ENCODE data around the gene KCNQ1OT1. TPM values are rescaled to one million over a fixed set of nuclear protein-coding genes. Genes with fewer than 3 reads are reported as not detected.

The KCNQ1OT1 gene
- polyA plus RNA-seq, 1 of the 3 experiments (the other 2 are of a cell fraction) = 0.03 TPM

- Histone ChIP-seq H3K4me3 (ENCODE audit: low read depth in 2 of 2, low read length in 1 of 2) (no peak overlapping the region), H4K20me1 (ENCODE audit: insufficient read depth) (no peaks in the 10 kb centered on the region), H3K27me3 (ENCODE audit: insufficient read depth) (no peaks in the 10 kb centered on the region), H3K4me1 (ENCODE audit: control insufficient read depth in 1 of 2, insufficient read depth in 2 of 2, low read depth in 1 of 2, low read length in 1 of 2) (peaks cover 0 to 17% of the 10 kb centered on the region in 2 experiments; a peak in 1 of 4 replicates), H3K9ac (no peak overlapping the region), H3K9me3 (no peaks in the 10 kb centered on the region), H3K79me2 (ENCODE audit: insufficient read depth) (no peaks in the 10 kb centered on the region), H3K4me2 (no peak overlapping the region), H3K36me3 (replicated peaks in 1 of 2; ENCODE audit: control insufficient read depth in 1 of 2, insufficient read depth in 2 of 2, low read length in 1 of 2) (no peaks in the 10 kb centered on the region), H3F3A (replicated peaks; ENCODE audit: insufficient read depth) (no peaks in the 10 kb centered on the region), H3K27ac (ENCODE audit: low read depth in 2 of 2, low read length in 1 of 2) (no peak overlapping the region), H3K9me2 (no peaks in the 10 kb centered on the region), H2AFZ (ENCODE audit: low read depth) (no peak overlapping the region)
- TF ChIP-seq MAX (IDR thresholded peaks at IDR 0.05; ENCODE audit: low read depth) = no peak
- TF ChIP-seq NFIC (IDR thresholded peaks at IDR 0.05; ENCODE audit: borderline replicate concordance) = no peak
- TF ChIP-seq, protein P1, sequence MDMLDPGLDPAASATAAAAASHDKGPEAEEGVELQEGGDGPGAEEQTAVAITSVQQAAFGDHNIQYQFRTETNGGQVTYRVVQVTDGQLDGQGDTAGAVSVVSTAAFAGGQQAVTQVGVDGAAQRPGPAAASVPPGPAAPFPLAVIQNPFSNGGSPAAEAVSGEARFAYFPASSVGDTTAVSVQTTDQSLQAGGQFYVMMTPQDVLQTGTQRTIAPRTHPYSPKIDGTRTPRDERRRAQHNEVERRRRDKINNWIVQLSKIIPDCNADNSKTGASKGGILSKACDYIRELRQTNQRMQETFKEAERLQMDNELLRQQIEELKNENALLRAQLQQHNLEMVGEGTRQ (IDR thresholded peaks at IDR 0.05; ENCODE audit: borderline replicate concordance, low read depth, low read length) = no peak
- TF ChIP-seq YY1 (IDR thresholded peaks at IDR 0.05; ENCODE audit: low read depth) = no peak
- TF ChIP-seq RAD21 (IDR thresholded peaks at IDR 0.05; ENCODE audit: low read length) = no peak
- TF ChIP-seq, protein P2, sequence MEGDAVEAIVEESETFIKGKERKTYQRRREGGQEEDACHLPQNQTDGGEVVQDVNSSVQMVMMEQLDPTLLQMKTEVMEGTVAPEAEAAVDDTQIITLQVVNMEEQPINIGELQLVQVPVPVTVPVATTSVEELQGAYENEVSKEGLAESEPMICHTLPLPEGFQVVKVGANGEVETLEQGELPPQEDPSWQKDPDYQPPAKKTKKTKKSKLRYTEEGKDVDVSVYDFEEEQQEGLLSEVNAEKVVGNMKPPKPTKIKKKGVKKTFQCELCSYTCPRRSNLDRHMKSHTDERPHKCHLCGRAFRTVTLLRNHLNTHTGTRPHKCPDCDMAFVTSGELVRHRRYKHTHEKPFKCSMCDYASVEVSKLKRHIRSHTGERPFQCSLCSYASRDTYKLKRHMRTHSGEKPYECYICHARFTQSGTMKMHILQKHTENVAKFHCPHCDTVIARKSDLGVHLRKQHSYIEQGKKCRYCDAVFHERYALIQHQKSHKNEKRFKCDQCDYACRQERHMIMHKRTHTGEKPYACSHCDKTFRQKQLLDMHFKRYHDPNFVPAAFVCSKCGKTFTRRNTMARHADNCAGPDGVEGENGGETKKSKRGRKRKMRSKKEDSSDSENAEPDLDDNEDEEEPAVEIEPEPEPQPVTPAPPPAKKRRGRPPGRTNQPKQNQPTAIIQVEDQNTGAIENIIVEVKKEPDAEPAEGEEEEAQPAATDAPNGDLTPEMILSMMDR (IDR thresholded peaks at IDR 0.05) = no peak
- no peak for TF ChIP-seq ELF1 (IDR thresholded peaks at IDR 0.05)
- TF ChIP-seq RFX5 (IDR thresholded peaks at IDR 0.05; ENCODE audit: low read length) = no peak
- no peak for TF ChIP-seq TEAD4 (IDR thresholded peaks at IDR 0.05; ENCODE audit: borderline replicate concordance, insufficient read depth)
- TF ChIP-seq SIN3A (IDR thresholded peaks at IDR 0.05; ENCODE audit: borderline replicate concordance, low read depth, low read length) = no peak
- no peak for TF ChIP-seq NRF1 (IDR thresholded peaks at IDR 0.05; ENCODE audit: low read depth, low read length)
- no peak for TF ChIP-seq JUND (IDR thresholded peaks at IDR 0.05)
- TF ChIP-seq POLR2AphosphoS5 (IDR thresholded peaks at IDR 0.05; ENCODE audit: low read depth, low read length) = no peak
- TF ChIP-seq EZH2phosphoT487 (IDR thresholded peaks at IDR 0.05; ENCODE audit: borderline replicate concordance, low read depth) = no peak
- TF ChIP-seq, protein P3, sequence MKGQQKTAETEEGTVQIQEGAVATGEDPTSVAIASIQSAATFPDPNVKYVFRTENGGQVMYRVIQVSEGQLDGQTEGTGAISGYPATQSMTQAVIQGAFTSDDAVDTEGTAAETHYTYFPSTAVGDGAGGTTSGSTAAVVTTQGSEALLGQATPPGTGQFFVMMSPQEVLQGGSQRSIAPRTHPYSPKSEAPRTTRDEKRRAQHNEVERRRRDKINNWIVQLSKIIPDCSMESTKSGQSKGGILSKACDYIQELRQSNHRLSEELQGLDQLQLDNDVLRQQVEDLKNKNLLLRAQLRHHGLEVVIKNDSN (IDR thresholded peaks at IDR 0.05; ENCODE audit: borderline replicate concordance, low read depth) = no peak
- no peak for TF ChIP-seq EP300 (IDR thresholded peaks at IDR 0.05; ENCODE audit: borderline replicate concordance in 1 of 2, low read depth in 1 of 2, low read length in 1 of 2)
- TF ChIP-seq CHD2 (IDR thresholded peaks at IDR 0.05; ENCODE audit: low read length, partially characterized antibody) = no peak
- CTCF ChIA-PET = interaction anchor here (1.0 kb wide), 1 partner anchor 190 kb away, joined by 3 read pairs; no protein-coding TSS in a partner anchor
- DNase-seq = no peak
- WGBS (ENCODE audit: low lambda C conversion rate) = 70% methylated on average over 4 of the region's 15 CpGs
- POLR2A ChIA-PET = no interaction called here
Measured at GRCh38 chr11:2722955-2723354, 23.2 kb upstream of the KCNQ1OT1 start.

Measured in SK-N-SH (cell line).